NB4 (cell line): ENCODE data around the gene SMIM10.

Experiments used
- MYC ChIP-seq: IDR thresholded peaks from 2 replicates; pipeline ENCODE4 v1.6.1; 2011; ENCODE audit warnings: low read depth, low read length
- POLR2A ChIP-seq: IDR thresholded peaks from 2 replicates; pipeline ENCODE4 v1.6.1; 2011; ENCODE audit warnings: mild to moderate bottlenecking; ENCODE audit not compliant: insufficient read length; ENCODE audit errors: extremely low read depth
- TF ChIP-seq, protein P1 (sequence below): IDR thresholded peaks from one replicate; pipeline ENCODE4 v1.5.1; 2012; ENCODE audit warnings: low read depth, low read length

DNA sequence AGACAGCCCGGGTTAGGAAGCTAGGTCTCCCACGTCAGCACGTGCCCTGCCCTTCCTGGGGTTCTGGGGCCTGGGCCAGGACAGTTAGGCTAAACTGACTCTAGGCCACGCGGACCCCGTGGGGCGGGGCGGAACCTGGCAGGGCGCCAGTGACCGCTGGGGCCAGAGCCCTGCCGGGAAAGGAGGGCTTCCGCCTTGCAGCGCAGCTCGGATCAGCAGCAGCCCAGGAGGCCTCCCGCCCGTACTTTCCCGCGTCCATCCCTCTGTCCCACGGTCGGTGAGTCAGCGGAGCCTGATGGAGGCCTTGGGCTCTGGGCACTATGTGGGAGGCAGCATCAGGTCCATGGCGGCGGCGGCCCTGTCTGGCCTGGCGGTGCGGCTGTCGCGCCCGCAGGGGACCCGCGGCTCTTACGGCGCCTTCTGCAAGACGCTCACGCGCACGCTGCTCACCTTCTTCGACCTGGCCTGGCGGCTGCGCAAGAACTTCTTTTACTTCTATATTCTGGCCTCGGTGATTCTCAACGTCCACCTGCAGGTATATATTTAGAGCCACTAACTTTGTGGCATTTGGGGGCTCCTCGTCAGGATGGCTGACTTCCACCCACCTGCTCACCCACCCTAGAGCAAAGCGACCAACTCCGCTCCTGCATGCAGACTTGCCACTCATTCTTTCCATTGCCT is at the start of gene SMIM10:
- TF ChIP-seq POLR2A: peak; percentile 67
- TF ChIP-seq, protein P1, sequence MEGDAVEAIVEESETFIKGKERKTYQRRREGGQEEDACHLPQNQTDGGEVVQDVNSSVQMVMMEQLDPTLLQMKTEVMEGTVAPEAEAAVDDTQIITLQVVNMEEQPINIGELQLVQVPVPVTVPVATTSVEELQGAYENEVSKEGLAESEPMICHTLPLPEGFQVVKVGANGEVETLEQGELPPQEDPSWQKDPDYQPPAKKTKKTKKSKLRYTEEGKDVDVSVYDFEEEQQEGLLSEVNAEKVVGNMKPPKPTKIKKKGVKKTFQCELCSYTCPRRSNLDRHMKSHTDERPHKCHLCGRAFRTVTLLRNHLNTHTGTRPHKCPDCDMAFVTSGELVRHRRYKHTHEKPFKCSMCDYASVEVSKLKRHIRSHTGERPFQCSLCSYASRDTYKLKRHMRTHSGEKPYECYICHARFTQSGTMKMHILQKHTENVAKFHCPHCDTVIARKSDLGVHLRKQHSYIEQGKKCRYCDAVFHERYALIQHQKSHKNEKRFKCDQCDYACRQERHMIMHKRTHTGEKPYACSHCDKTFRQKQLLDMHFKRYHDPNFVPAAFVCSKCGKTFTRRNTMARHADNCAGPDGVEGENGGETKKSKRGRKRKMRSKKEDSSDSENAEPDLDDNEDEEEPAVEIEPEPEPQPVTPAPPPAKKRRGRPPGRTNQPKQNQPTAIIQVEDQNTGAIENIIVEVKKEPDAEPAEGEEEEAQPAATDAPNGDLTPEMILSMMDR: no peak
- peak; percentile 88 for TF ChIP-seq MYC
